ENCODE data around the gene SHC2.
"Not testable (repeated sequence)": the region's sequence is repeated elsewhere in the genome, so short reads cannot be mapped to it uniquely, and the experiment has no call there.

The SHC2 gene

DNA sequence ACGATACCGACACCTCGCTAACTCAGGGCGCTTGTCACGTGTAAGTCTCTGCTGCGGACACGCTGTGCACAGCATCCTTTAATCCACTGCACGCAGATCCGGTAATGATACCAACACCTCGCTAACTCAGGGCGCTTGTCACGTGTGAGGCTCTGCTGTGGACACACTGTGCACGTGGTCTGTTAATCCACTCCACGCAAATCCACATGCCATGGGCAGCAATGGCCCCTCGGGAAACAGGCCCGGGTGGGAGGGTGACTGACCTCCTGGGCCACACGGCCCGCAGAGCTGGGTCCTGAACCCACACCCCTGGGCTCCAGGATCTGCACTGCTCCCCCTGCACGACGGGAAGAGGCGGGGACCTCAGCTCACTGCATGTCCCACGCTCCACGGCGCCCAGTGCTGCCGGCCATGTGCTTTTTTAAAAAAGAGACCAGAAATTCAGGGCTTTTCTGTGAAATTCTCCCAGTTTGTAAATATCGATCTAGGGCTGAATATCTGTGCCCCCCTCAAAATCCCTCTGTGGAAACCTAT, 16.1 kb downstream of the SHC2 start:
- no peak for DNase-seq (ENCODE audit: low spot score)

DNA sequence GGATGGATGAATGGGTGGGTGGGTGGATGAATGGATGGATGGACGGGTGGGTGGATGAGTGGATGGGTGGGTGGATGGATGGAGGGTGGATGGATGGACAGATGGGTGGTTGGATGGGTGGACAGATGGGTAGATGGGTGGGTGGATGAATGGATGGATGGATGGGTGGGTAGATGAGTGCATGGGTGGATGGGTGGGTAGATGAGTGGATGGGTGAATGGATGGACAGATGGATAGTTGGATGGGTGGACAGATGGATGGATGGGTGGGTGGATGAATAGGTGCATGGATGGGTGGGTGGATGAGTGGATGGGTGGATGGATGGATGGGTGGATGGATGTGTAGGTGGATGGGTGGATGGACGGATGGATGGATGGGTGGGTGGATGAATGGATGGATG, 17.8 kb downstream of the SHC2 start:
- no peak for DNase-seq (ENCODE audit: low spot score)

DNA sequence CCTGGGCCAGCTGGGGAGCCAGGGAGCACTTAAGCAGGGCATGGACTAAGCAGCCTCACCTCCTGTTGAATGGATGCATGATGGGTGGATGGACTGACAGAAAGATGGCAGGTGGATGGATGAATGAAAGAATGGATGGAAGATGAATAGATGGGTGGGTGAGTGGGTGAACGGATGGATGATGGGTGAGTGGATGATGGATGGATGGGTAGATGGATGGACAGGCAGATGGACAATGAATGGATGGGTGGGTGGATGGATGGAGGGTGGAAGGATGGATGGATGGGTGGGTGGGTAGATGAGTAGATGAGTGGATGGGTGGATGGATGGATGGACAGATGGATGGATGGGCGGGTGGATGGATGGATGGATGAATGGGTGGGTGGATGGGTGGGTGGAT, 18.7 kb downstream of the SHC2 start:
- DNase-seq (ENCODE audit: low spot score) = no peak

DNA sequence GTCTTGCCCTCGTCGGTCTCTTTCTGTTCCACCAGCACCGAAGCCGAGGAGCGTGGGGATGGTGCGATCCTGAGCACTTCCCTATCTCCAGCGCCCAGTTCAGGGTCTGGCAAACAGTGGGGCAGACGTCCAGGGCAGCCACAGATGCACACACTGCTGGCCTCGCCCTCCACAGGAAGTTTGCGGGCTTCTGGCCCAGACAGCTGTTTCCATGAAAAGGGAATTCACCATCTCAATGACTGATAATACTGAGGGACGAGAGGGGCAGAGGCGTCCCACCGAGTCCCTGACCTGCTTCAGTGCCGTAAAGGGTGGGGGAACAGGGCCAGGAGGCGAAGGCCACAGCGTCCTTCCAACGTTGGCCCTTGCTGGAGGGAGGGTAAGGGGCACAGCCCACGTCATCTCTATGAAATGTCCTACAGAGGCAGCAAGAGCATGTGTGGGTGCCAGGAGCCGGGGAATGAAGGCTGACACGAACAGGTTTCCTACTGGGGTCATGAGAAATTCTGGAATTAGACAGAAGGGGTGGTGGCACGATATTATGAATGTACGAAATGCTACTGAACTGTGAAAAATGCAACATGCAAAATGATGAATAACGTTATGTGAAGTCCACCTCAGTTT, 19.5 kb downstream of the SHC2 start:
- no peak for DNase-seq (ENCODE audit: low spot score)

DNA sequence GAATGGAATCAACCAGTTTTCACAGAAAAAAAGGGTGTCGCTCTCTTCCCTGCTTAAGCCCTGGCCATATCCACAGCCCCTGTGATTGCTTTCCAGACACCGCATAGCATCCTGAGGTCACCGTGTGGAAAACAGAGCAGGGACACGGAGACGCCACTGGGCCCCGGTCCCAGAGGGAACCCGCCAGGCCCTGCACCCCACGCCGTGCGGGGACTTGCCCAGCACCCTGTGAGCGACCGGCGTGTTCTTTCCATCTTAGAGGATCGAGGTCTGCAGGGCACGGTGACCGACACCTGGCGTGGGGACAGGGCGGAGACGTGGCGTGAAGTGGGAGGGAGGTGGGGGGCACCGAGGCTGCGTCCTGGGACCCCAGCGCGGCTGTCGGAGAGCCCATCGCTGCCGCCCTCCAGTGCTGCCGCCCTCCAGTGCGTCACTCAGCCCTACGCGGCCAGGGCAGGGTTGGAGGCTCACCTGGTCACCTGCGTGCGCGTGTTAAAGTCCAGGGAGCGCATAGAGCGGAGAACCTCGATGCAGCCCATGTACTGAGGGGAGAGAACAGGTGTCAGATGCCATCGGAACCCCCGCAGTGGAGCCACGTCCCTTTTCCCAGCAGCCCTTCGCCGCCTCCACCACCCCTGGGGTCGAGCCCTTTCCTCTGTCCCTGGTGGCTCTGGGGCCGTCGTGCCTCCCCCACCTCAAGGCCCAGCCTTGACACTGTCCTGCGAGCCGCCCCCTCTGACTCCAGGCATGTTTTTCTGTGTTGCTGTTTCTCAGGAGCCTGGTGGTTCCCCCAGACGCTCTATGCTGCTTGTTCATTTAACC, 20.2 kb downstream of the SHC2 start:
- no peak for DNase-seq (ENCODE audit: low spot score)

DNA sequence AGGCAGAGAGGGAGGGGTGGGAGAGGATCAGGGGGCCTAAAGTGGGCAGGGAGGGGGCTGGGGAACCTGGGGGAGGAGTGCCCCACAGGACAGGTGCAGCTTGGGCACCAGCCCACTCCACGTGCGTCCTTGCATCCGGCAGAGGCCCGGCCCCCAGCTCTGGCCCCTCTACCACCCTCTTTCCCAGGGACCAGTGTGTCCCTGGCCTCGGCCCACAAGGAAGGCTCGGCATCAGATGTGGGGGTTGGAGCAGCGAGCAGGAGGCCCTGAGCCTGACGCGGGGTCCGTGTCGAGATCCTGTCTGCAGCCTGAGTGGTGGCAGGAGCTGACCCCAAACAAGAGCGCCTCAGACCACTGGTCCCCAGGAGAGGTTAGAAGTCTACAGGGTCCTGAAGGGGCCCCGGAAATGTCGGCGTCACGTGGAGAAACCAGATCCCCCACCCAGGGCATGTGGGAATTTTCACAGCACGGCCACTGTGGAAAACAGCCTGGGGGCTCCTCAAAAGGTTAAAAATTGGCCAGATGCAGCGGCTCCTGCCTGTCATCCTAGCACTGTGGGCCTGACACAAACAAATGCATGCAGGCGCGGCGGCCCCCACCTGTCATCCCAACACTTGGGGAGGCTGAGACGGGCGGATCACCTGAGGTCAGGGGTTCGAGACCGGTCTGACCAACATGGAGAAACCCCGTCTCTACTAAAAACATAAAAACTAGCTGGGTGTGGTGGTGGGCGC, 21.5 kb downstream of the SHC2 start:
- no peak for DNase-seq (ENCODE audit: low spot score)

DNA sequence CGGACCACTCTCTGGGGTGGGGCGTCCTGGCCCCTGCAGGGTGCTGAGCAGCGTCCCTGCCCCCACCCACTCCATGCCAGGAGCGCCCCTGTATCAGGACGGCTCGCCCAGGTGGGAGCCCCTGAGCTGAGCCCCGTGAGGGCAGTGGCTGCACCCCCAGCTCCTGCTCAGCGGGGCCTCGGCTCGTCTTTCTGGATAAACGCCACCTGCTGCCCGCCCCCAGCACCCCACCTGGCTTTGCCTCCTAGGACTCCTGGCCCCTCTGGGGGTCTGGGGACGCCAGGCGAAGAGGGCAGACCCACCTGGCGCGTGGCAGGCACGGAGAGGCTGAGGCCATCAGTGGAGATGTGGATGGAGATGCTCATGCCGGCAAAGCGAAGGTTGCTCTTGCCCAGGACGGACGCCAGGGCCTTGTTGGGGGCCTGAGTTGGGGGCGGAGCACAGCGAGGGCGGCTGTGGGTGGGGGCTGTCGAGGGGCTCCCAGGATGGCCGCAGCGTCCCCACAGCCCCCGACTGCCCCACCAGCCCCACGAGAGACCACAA, 22.3 kb downstream of the SHC2 start:
- DNase-seq (ENCODE audit: low spot score) = no peak

DNA sequence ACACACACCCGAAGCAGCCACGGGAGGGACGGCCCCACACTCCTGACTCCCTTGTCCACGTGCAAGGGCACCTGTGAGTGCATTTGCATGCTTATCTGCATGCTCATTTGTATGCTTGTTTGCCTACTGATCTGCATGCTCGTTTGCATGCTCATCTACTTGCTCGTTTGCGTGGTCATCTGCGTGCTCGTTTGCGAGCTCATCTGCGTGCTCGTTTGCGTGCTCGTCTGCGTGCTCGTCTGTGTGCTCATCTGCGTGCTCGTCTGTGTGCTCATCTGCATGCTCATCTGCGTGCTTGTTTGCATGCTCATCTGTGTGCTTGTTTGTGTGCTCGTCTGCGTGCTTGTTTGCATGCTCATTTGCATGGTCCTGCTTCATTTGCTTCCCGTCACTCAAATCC, 23.8 kb downstream of the SHC2 start:
- DNase-seq (ENCODE audit: low spot score) = no peak

DNA sequence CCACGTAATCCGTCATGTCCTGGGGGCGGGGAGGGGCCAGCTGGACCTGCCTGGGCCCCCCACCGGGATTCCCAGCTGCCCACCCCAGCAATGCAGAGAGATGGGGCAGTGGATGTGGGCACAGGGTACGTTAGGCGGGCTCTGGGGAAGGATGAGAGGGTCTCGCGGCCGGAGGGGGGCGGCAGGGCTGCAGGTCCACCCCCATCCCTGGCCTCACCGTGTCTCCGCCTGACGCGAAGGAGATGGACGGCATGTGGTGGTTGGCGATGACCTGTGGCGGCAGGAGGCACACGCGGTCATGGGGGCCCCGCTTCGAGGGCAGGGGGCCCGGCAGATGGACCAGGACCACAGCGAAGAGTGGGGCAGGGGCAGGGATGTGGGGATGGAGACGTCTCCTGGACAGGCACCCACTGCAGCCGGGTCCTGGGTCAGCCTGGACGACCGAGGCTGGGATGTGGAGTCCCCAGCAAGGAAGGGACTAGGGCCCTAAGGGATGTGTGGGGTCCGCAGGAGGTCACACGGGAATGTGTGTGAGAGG, 24.4 kb downstream of the SHC2 start:
- DNase-seq (ENCODE audit: low spot score) = no peak

DNA sequence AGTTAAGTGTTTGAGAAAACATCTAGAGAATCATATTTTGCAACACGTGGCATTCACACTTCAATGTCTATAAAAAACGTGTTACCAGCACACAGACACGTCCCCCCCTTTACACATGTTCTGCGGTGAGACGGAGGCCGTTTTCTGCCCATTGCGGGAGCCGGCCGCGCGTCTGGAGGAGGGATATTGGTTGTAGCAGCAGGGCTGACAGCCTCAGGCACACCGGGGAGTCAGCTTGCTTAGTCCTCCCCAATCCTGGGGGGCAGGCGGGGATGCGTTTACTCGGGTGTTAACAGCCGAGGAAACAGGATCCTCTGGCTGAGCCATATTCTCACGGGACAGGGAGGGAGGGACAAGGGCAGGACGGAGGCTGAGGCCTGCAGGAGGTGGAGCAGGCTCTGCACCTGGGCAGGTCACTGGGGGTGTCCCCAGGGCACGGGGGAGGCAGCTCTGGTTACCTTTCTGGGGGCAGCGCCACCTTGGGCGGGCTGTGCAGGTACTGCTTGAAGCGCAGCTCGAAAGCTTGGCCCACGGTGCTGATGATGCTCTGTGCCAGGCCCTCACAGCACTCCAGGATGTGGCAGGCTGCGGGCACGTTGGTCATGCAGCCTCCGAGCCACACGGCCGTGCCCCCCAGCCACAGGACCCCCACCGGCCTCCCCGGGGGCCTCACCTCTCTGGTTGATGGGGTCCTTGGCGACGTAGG, 25.0 kb downstream of the SHC2 start:
- no peak for DNase-seq (ENCODE audit: low spot score)

DNA sequence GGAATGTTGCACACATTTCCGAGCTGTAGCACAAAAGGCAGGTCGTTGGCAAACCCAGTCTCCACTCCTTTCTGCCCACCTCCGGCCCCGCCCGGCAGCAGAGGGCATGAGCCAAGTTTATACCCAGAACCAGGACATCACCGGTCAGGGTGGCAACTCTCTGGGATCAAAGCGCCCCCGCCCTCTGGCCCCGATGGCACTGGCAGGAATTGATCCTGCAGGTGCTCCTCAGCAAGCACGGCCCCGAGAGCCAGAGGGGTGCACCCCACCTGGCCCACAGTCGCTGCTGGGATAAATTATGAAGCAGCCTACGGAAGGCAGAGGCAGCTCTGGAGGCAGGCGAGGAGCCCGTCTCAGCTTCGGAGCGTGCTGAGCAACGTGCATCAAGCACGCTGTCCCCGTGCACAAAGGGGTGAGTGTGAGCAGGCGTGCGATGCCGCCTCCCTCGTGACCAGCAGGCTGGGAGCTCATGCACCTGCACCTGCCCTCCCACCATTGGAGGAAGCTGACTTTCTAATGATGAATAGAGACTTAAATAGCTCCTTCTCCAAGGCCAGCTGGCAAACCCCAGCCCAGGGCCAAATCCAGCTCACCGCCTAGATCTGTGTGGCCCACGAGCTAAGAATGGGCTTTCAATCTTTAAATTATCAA, 25.7 kb downstream of the SHC2 start:
- no peak for DNase-seq (ENCODE audit: low spot score)

DNA sequence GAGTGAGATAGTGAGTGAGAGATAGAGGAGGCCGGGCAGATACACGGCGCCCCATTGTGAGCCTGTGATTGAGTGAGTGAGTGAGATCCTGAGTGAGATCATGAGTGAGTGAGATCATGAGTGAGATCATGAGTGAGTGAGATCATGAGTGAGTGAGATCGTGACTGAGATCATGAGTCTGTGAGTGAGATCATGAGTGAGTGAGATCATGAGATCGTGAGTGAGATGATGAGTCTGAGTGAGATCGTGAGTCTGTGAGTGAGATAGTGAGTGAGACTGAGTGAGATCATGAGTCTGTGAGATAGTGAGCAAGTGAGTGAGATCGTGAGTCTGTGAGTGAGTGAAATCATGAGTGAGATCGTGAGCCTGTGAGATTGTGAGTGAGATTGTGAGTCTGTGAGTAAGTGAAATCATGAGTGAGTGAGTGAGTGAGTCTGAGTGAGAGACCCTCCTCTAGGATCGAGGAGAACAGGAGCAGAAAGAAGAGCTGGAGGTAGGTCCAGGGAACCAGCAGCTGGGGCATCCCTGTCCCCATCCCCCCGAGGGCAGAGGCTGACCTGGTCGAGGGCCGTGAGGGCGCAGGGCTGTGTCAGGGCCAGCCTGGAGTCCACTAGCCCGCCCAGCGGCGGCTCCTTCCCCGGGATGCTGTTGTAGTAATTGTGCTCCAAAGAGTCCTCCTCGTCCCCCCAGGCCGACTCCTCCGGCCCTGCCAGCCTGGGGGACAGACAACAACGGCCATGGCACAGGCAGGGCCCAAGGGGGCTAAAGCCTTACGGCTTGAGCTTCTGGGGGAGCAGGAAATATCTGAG, 26.5 kb downstream of the SHC2 start:
- no peak for DNase-seq (ENCODE audit: low spot score)

DNA sequence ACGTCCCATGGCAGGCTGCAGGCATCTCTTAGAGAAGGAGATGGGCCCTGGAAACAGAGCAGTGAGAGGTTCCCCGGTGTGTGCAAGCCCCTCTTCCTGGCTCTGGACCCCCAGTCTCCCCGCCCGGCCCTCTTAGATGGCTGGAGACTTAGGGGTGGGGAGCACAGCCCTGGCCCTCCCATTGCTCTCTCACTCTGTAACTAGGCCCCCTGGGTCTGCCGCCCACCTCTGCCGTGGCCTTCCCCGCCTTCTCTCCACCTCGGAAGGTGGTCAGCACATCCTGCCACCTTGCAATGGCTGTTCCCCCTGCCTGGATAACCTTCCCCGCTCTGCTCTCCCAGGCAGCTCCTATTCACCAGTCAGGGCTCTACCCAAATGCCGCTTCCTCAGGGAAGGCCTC, 30.1 kb downstream of the SHC2 start:
- DNase-seq (ENCODE audit: low spot score) = no peak

DNA sequence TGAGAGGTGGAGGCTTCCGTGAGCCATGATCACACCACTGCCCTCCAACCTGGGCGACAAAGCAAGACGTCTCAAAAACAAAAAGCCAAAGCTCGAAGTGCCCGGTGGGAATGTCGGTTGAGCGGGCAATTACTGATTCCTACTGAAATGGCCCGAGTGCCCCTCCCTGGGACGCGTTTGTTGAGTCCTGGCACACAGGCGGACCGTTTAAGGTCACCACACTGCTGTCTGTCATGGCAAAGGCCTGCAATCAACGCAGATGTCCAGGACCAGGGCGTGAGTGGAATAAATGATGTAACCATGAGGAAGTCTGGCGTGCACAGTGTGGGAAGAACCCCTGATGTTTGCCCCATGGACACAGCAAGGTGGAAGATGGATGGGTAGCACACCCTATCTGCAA, 32.7 kb downstream of the SHC2 start:
- DNase-seq (ENCODE audit: low spot score) = no peak

DNA sequence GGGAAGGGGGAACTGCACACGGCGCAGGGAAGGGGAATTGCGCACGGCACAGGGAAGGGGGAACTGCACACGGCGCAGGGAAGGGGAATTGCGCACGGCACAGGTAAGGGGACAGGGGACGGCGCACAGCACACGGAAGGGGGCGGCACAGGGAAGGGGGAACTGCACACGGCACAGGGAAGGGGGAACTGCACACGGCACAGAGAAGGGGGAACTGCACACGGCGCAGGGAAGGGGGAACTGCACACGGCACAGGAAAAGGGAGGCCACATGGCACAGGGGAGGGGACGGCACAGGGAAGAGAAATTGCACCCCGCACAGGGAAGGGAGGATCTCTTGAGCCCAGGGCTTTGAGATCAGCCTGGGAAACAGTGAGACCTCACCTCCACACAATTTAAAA, 33.2 kb downstream of the SHC2 start:
- DNase-seq (ENCODE audit: low spot score) = not testable (repeated sequence)

DNA sequence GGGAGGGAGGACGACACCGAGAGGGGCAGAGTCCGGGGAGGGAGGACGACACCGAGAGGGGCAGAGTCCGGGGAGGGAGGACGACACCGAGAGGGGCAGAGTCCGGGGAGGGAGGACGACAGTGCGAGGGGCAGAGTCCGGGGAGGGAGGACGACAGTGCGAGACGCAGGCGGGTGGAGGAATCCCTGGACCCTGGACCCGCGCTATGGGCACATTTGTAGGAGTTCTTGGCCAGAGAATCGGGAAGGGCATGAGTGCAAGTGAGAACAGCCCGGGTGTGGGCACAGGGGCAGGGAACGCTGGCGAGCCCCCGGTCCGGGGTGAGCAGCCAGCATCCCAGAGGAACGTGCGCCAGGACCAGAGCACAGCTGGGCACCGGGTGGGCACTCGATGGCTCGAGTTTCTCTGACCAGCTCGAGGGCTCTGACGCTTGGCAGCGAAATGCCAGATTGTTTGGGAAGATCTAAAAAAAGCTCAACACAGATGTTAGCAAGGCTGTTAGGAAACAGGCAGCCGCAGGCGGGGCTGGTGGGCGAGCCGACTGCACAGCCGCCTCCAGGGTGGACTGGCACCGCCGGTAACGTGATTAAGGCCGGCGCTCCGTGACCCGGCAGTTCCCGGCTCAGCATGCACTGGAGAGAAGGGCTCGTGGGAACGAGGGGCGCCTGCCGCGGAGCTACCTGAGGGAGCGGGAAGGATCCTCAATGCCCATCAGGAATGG, 33.9 kb downstream of the SHC2 start:
- no peak for DNase-seq (ENCODE audit: low spot score)

DNA sequence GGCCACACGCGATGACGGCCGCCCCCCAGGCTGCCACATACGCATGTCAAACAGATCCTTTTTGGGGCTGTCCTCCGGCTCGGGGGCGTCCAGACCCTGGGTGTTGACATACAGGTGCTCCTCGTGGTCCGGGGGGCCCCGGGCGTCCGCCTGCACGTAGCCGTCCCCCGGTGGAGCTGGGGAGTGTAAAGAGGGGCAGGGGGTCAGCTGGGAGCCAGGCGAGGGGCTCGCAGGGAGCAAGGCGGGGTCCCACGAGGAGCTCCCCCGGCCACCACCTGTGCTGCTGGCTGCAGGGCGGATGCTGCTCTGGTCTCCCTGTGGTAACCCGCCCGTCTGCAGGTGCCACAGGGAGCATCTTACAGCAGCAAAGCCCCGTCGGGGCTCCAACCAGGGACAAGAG, 35.8 kb downstream of the SHC2 start:
- no peak for DNase-seq (ENCODE audit: low spot score)

DNA sequence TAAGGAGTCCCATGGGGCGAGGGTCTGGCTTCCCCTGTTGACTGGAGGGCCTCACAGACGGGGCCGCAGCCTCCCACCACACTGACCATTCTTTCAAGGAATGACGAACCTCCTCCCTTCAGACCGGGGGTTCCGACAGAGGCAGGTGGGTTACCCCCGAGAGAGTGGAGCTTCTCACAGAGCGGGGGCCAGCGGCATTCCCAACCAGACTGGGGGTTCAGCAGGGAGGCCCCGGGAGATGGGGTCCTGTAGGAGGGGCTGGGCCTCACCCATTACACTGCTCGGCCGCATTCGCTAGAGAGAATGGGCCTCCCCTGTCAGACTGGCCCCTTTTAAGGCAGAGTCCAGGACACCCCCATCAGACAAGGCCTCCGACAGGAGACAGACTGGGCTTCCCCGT, 36.3 kb downstream of the SHC2 start:
- DNase-seq (ENCODE audit: low spot score) = no peak

DNA sequence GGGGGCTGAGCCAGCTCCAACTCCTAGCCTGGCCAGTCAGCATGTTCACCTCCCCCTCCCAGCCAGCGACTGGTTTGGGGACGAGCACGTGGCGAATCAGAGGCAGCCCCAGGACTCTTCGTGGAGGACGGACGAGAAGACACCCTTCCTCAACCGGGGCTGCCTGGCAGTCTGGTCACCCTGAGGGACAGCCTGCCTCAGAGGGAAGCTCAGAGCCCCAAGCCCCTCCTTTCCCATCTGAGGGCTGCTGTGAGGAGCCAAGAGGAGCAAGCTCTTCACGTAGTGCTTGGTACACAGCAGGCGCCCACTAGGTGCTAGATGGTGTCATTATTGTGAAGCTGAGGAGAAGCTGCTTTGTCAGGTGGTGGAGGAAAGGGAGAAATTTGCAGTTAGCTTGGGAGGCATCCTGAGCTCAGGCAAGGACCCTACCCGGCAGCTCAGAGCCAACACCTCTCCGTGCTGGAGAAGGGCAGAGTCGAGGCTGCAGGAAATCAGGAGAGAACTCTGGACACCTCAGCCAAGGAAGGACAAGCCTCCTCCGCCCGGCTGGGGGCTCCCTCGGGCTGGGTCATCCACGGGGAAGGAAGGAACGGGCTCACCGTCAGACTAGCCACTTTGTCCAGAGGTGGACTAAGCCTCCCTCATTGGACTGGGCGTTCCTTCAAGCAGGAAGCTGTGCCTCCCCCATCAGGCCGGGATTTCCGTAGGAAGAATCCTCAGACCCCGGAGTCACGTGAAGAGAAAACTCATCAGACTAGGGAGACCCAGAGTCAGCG, 37.0 kb downstream of the SHC2 start:
- DNase-seq (ENCODE audit: low spot score) = no peak
